HepG2 (cell line): ENCODE data around the gene IQCK. TPM values are rescaled to one million over a fixed set of nuclear protein-coding genes. Genes with fewer than 3 reads are reported as not detected.
A peak's percentile ranks its signal among the peaks of the same experiment; 100 is the strongest.

Experiments
- AKAP8 ChIP-seq: sonication (generic); formaldehyde crosslinking; IDR thresholded peaks from 2 replicates; pipeline ENCODE4 v1.5.1; 2020; ENCODE audit warnings: mild to moderate bottlenecking, missing genetic modification reagents
- ATM ChIP-seq: fragments of 450-650 bp; IDR thresholded peaks from 2 replicates; pipeline ENCODE4 v1.7.1; 2017; ENCODE audit warnings: mild to moderate bottlenecking, borderline replicate concordance
- HOXD1 ChIP-seq: sonication (generic); formaldehyde crosslinking; IDR thresholded peaks from 2 replicates; pipeline ENCODE4 v1.5.0; 2020; ENCODE audit warnings: missing genetic modification reagents
- JUND ChIP-seq: sonication (generic); formaldehyde crosslinking; IDR thresholded peaks from 2 replicates; pipeline ENCODE4 v1.8.0; 2022; ENCODE audit warnings: mild to moderate bottlenecking, missing genetic modification reagents
- KDM5B ChIP-seq: sonication (generic); formaldehyde crosslinking; IDR thresholded peaks from 2 replicates; pipeline ENCODE4 v1.4.0; 2020; ENCODE audit warnings: missing genetic modification reagents, mild to moderate bottlenecking, borderline replicate concordance
- PHF20 ChIP-seq: sonication (generic); formaldehyde crosslinking; IDR thresholded peaks from 2 replicates; pipeline ENCODE4 v1.5.0; 2020; ENCODE audit warnings: mild to moderate bottlenecking, missing genetic modification reagents
- RARG ChIP-seq: sonication (generic); formaldehyde crosslinking; IDR thresholded peaks from 2 replicates; pipeline ENCODE4 v1.4.0; 2020; ENCODE audit warnings: low read depth, mild to moderate bottlenecking, missing genetic modification reagents
- SIN3B ChIP-seq: fragments of 150-350 bp; IDR thresholded peaks from 2 replicates; pipeline ENCODE4 v1.6.1; 2014; ENCODE audit warnings: low read length
- SOX6 ChIP-seq, 2 experiments: fragments of 450-650 bp in 1 of 2; sonication (generic) in 1 of 2; formaldehyde crosslinking in 1 of 2; IDR thresholded peaks; 2 replicates each; pipeline versions ENCODE4 v1.4.0 to v1.6.1; 2017 to 2020; ENCODE audit warnings: antibody characterized with exemption in 1 of 2, mild to moderate bottlenecking in 1 of 2, missing genetic modification reagents in 1 of 2
- U2AF1 ChIP-seq: fragments of 200-400 bp; formaldehyde crosslinking; optimal IDR thresholded peaks from 2 replicates; pipeline ENCODE3; 2017; ENCODE audit warnings: mild to moderate bottlenecking, low read depth, low read length
- ZMYM2 ChIP-seq: sonication (generic); formaldehyde crosslinking; IDR thresholded peaks from 2 replicates; pipeline ENCODE4 v1.8.0; 2022; ENCODE audit warnings: mild to moderate bottlenecking, missing genetic modification reagents
- ZNF501 ChIP-seq: sonication (generic); formaldehyde crosslinking; IDR thresholded peaks from 2 replicates; pipeline ENCODE4 v1.5.1; 2020; ENCODE audit warnings: mild to moderate bottlenecking, moderate library complexity, missing genetic modification reagents
- ZNF552 ChIP-seq: sonication (generic); formaldehyde crosslinking; IDR thresholded peaks from 2 replicates; pipeline ENCODE4 v1.9.0; 2022; ENCODE audit warnings: missing genetic modification reagents, mild to moderate bottlenecking, borderline replicate concordance
- polyA plus RNA-seq, 8 experiments: library from polyadenylated mRNA; depleted of rRNA in 3 of 8; stranded (reverse) in 7 of 8; unstranded in 1 of 8; fragments of >200 nt; fragmentation: Illumina TruSeq in 4 of 8; extraction: Trizol in 4 of 8; gene quantifications; 2 replicates each; pipeline versions ENCODE4 v1.2.1 to v1.2.3, GENCODE V29; 2011 to 2016; ENCODE audit warnings: low read depth in 4 of 8, missing spikeins in 1 of 8, mixed read lengths in 1 of 8; ENCODE audit not compliant: insufficient read depth in 1 of 8
- total RNA-seq, 5 experiments: library from RNA; depleted of rRNA; stranded (reverse); fragments of >200 nt; fragmentation: Illumina TruSeq; extraction: Trizol; gene quantifications; 2 replicates each; pipeline ENCODE4 v1.2.3, GENCODE V29; 2016; ENCODE audit warnings: low read depth in 1 of 5
- TF ChIP-seq, protein P1 (sequence below): sonication (generic); formaldehyde crosslinking; IDR thresholded peaks from 2 replicates; pipeline ENCODE4 v1.4.0; 2020; ENCODE audit warnings: missing genetic modification reagents, borderline replicate concordance
- TF ChIP-seq, protein P2 (sequence below): sonication (generic); formaldehyde crosslinking; IDR thresholded peaks from 2 replicates; pipeline ENCODE4 v1.5.1; 2020; ENCODE audit warnings: mild to moderate bottlenecking, missing genetic modification reagents, borderline replicate concordance
- TF ChIP-seq, protein P3 (sequence below): sonication (generic); formaldehyde crosslinking; IDR thresholded peaks from 2 replicates; pipeline ENCODE4 v1.5.1; 2020; ENCODE audit warnings: missing genetic modification reagents, mild to moderate bottlenecking, borderline replicate concordance
- TF ChIP-seq, protein P4 (sequence below): sonication (generic); formaldehyde crosslinking; IDR thresholded peaks from 2 replicates; pipeline ENCODE4 v1.5.0; 2020; ENCODE audit warnings: missing genetic modification reagents

IQCK gene
- total and polyA plus RNA-seq, 2 of the 13 experiments (the other 11 are each of a cell fraction or from before 2014, with no cell fraction given): 5.1 to 7.3 TPM

DNA sequence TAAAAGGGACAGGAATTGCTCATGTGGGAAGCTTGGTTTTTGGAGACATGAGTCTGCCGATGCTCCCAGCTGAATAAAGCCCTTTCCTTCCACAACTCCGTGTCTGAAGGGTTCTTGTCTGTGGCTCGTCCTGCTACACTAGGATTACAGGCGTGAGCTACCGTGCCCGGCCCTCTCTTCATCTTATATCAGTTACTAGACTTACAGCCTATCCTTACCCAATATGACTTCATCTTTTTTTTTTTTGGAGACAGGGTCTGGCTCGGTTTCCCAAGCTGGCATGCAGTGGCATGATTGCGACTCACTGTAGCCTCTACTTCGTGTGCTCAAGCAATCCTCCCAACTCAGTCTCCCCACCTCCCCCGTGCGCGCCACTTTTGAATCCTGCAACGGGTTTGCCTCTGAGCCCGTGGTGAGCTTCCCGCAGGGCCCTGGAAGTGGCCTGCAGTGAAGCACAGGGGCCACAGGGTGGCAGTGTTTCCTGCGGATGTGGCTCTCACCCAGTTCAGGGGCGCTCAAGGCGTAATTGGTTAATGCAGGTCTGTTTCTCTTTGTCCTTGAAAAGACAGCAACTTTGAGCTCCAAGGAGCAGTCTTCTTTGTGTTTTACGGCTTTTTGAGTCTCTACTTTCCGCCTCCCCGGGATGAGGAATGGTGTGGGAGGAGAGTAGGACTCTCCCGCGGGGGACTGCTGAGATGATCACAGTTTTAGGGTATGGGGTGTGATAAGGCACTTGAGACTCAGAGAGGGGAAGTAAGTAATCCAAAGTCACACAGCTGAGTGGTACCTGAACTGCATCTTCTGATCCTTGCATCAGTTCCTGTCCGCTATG, 189.3 kb downstream of the IQCK start (continued):
- TF ChIP-seq, protein P1, sequence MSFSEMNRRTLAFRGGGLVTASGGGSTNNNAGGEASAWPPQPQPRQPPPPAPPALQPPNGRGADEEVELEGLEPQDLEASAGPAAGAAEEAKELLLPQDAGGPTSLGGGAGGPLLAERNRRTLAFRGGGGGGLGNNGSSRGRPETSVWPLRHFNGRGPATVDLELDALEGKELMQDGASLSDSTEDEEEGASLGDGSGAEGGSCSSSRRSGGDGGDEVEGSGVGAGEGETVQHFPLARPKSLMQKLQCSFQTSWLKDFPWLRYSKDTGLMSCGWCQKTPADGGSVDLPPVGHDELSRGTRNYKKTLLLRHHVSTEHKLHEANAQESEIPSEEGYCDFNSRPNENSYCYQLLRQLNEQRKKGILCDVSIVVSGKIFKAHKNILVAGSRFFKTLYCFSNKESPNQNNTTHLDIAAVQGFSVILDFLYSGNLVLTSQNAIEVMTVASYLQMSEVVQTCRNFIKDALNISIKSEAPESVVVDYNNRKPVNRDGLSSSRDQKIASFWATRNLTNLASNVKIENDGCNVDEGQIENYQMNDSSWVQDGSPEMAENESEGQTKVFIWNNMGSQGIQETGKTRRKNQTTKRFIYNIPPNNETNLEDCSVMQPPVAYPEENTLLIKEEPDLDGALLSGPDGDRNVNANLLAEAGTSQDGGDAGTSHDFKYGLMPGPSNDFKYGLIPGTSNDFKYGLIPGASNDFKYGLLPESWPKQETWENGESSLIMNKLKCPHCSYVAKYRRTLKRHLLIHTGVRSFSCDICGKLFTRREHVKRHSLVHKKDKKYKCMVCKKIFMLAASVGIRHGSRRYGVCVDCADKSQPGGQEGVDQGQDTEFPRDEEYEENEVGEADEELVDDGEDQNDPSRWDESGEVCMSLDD (CRISPR knock-in tag): no peak
- TF ChIP-seq AKAP8 (CRISPR knock-in tag) (no peak), ZMYM2 (CRISPR knock-in tag) (no peak), RARG (CRISPR knock-in tag) (no peak), SOX6 (IDR thresholded peaks at IDR 0.05) (no peak), SOX6 (CRISPR knock-in tag; IDR thresholded peaks at IDR 0.05) (no peak; the same call in 1 of the 2 replicates), ZNF501 (peak; percentile 90; the same call in 1 of the 2 replicates), ATM (no peak), JUND (CRISPR knock-in tag) (no peak), PHF20 (CRISPR knock-in tag) (no peak), ZNF552 (CRISPR knock-in tag) (no peak), HOXD1 (CRISPR knock-in tag) (no peak), KDM5B (CRISPR knock-in tag) (peak; percentile 27; the same call in 1 of the 2 replicates), U2AF1 (no peak), SIN3B (no peak)
- TF ChIP-seq, protein P2, sequence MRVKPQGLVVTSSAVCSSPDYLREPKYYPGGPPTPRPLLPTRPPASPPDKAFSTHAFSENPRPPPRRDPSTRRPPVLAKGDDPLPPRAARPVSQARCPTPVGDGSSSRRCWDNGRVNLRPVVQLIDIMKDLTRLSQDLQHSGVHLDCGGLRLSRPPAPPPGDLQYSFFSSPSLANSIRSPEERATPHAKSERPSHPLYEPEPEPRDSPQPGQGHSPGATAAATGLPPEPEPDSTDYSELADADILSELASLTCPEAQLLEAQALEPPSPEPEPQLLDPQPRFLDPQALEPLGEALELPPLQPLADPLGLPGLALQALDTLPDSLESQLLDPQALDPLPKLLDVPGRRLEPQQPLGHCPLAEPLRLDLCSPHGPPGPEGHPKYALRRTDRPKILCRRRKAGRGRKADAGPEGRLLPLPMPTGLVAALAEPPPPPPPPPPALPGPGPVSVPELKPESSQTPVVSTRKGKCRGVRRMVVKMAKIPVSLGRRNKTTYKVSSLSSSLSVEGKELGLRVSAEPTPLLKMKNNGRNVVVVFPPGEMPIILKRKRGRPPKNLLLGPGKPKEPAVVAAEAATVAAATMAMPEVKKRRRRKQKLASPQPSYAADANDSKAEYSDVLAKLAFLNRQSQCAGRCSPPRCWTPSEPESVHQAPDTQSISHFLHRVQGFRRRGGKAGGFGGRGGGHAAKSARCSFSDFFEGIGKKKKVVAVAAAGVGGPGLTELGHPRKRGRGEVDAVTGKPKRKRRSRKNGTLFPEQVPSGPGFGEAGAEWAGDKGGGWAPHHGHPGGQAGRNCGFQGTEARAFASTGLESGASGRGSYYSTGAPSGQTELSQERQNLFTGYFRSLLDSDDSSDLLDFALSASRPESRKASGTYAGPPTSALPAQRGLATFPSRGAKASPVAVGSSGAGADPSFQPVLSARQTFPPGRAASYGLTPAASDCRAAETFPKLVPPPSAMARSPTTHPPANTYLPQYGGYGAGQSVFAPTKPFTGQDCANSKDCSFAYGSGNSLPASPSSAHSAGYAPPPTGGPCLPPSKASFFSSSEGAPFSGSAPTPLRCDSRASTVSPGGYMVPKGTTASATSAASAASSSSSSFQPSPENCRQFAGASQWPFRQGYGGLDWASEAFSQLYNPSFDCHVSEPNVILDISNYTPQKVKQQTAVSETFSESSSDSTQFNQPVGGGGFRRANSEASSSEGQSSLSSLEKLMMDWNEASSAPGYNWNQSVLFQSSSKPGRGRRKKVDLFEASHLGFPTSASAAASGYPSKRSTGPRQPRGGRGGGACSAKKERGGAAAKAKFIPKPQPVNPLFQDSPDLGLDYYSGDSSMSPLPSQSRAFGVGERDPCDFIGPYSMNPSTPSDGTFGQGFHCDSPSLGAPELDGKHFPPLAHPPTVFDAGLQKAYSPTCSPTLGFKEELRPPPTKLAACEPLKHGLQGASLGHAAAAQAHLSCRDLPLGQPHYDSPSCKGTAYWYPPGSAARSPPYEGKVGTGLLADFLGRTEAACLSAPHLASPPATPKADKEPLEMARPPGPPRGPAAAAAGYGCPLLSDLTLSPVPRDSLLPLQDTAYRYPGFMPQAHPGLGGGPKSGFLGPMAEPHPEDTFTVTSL (CRISPR knock-in tag): no peak
- TF ChIP-seq, protein P3, sequence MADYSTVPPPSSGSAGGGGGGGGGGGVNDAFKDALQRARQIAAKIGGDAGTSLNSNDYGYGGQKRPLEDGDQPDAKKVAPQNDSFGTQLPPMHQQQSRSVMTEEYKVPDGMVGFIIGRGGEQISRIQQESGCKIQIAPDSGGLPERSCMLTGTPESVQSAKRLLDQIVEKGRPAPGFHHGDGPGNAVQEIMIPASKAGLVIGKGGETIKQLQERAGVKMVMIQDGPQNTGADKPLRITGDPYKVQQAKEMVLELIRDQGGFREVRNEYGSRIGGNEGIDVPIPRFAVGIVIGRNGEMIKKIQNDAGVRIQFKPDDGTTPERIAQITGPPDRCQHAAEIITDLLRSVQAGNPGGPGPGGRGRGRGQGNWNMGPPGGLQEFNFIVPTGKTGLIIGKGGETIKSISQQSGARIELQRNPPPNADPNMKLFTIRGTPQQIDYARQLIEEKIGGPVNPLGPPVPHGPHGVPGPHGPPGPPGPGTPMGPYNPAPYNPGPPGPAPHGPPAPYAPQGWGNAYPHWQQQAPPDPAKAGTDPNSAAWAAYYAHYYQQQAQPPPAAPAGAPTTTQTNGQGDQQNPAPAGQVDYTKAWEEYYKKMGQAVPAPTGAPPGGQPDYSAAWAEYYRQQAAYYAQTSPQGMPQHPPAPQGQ: no peak
- TF ChIP-seq, protein P4, sequence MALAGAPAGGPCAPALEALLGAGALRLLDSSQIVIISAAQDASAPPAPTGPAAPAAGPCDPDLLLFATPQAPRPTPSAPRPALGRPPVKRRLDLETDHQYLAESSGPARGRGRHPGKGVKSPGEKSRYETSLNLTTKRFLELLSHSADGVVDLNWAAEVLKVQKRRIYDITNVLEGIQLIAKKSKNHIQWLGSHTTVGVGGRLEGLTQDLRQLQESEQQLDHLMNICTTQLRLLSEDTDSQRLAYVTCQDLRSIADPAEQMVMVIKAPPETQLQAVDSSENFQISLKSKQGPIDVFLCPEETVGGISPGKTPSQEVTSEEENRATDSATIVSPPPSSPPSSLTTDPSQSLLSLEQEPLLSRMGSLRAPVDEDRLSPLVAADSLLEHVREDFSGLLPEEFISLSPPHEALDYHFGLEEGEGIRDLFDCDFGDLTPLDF: no peak
